HCT116 (cell line): Measurements from ENCODE around the gene LSM14A. TPM values are rescaled to one million over a fixed set of nuclear protein-coding genes. Genes with fewer than 3 reads are reported as not detected.

ENCODE experiments used
- ATAC-seq: fragments of 200-7000 bp; cut with Tn5 transposase; 2 replicates; pipeline ENCODE4 v1.9.1; 2020; ENCODE audit warnings: mild to moderate bottlenecking, moderate library complexity
- BruUV-seq: library from RNA; stranded (reverse); fragments of 400-500 nt; replicated peaks from 2 replicates; lab custom pipeline; 2021; lab: Mats Ljungman, UMichigan
- CTCF ChIA-PET: fragments of 300-600 bp; sonication (Branson Sonifier 250); formaldehyde crosslinking; loops from one replicate; lab custom pipeline; 2021; ENCODE audit warnings: antibody characterized with exemption; lab: Charles Lee
- POLR2A ChIA-PET: fragments of 300-600, 350-600 bp; sonication (Branson Sonifier 250); formaldehyde crosslinking; loops from one replicate; lab custom pipeline; 2021; ENCODE audit warnings: antibody characterized with exemption; lab: Charles Lee
- RAD21 ChIA-PET, 2 experiments: fragments of 300-600 bp; sonication (Branson Sonifier 250); formaldehyde crosslinking; loops; one replicate each; lab custom pipeline; 2023; ENCODE audit warnings: low total read pairs in 2 of 2; ENCODE audit not compliant: uncharacterized antibody in 2 of 2, unreplicated experiment in 2 of 2, low non-redundant PET in 1 of 2; lab: Charles Lee
- DNase-seq: peaks from one replicate; pipeline ENCODE4 v3.0.0-alpha.2; 2010; ENCODE audit warnings: low read depth, low spot score
- H2AFZ ChIP-seq: fragments of 200-600 bp; shearing (Covaris generic), sonication (generic); 2 replicates; pipeline ENCODE4 v1.6.1; 2017; ENCODE audit warnings: low read depth, mixed run types, mixed read lengths, antibody characterized with exemption, low read length; ENCODE audit not compliant: poor library complexity, severe bottlenecking
- H3K27ac ChIP-seq: 2 replicates; pipeline ENCODE4 v1.5.1; 2012; ENCODE audit warnings: low read depth, low read length
- H3K27me3 ChIP-seq: fragments of 200-600 bp; sonication (generic); 2 replicates; pipeline ENCODE4 v1.6.1; 2016; ENCODE audit warnings: mixed run types, low read length, mixed read lengths; ENCODE audit not compliant: insufficient read depth
- H3K36me3 ChIP-seq, 2 experiments: fragments of 200-500 bp in 1 of 2; fragments of 200-600 bp in 1 of 2; sonication (Bioruptor generic) in 1 of 2; sonication (generic) in 1 of 2; 2 replicates each; pipeline versions ENCODE4 v1.5.1 to v1.6.1; 2014 to 2016; ENCODE audit warnings: low read length in 2 of 2, inconsistent platforms in 1 of 2, mixed read lengths in 1 of 2, mixed run types in 1 of 2; ENCODE audit not compliant: insufficient read depth in 2 of 2, control insufficient read depth in 1 of 2
- H3K4me1 ChIP-seq, 2 experiments: fragments of 200-600 bp in 1 of 2; sonication (generic) in 1 of 2; 2 replicates each; pipeline versions ENCODE4 v1.5.1 to v1.6.1; 2012 to 2017; ENCODE audit warnings: low read length in 2 of 2, inconsistent platforms in 1 of 2, mild to moderate bottlenecking in 1 of 2, mixed read lengths in 1 of 2, mixed run types in 1 of 2, moderate library complexity in 1 of 2; ENCODE audit not compliant: insufficient read depth in 2 of 2, control insufficient read depth in 1 of 2
- H3K4me2 ChIP-seq: fragments of 200-600 bp; sonication (generic); 2 replicates; pipeline ENCODE4 v1.6.1; 2017; ENCODE audit warnings: mixed run types, low read length, mixed read lengths
- H3K4me3 ChIP-seq, 2 experiments: fragments of 200-600 bp in 1 of 2; sonication (generic) in 1 of 2; replicated peaks in 1 of 2; 2 replicates each; pipeline ENCODE4 v1.5.1; 2011 to 2016; ENCODE audit warnings: low read length in 2 of 2, control low read depth in 1 of 2, low read depth in 1 of 2, mild to moderate bottlenecking in 1 of 2, mixed read lengths in 1 of 2, mixed run types in 1 of 2
- H3K79me2 ChIP-seq: fragments of 200-600 bp; sonication (generic); 2 replicates; pipeline ENCODE4 v1.6.1; 2017; ENCODE audit warnings: mild to moderate bottlenecking, mixed run types, low read length, moderate library complexity, mixed read lengths; ENCODE audit not compliant: insufficient read depth
- H3K9ac ChIP-seq: fragments of 200-600 bp; sonication (generic); 2 replicates; pipeline ENCODE4 v1.6.1; 2016; ENCODE audit warnings: low read length, mixed read lengths
- H3K9me2 ChIP-seq: fragments of 200-600 bp; sonication (generic), shearing (Covaris generic); 2 replicates; pipeline ENCODE4 v1.6.1; 2017; ENCODE audit warnings: mixed run types, mild to moderate bottlenecking, moderate library complexity; ENCODE audit not compliant: insufficient read depth
- H3K9me3 ChIP-seq, 2 experiments: fragments of 200-500 bp in 1 of 2; fragments of 200-600 bp in 1 of 2; sonication (Bioruptor generic) in 1 of 2; sonication (generic) in 1 of 2; 2 replicates each; pipeline ENCODE4 v1.6.1; 2014 to 2017; ENCODE audit warnings: low read length in 2 of 2, mixed read lengths in 2 of 2, inconsistent platforms in 1 of 2, low read depth in 1 of 2, mild to moderate bottlenecking in 1 of 2, mixed run types in 1 of 2, moderate library complexity in 1 of 2; ENCODE audit not compliant: control insufficient read depth in 1 of 2, insufficient read depth in 1 of 2
- H4K20me1 ChIP-seq: fragments of 200-600 bp; sonication (generic), shearing (Covaris generic); 2 replicates; pipeline ENCODE4 v1.6.1; 2017; ENCODE audit warnings: mixed run types, mild to moderate bottlenecking, moderate library complexity; ENCODE audit not compliant: insufficient read depth
- CBX3 ChIP-seq: IDR thresholded peaks from 2 replicates; pipeline ENCODE4 v1.6.1; 2012; ENCODE audit warnings: low read depth
- CEBPB ChIP-seq: IDR thresholded peaks from 2 replicates; pipeline ENCODE4 v1.6.1; 2012; ENCODE audit warnings: low read depth
- CTCF ChIP-seq, 3 experiments: fragments of 200-600 bp in 1 of 3; sonication (generic) in 1 of 3; IDR thresholded peaks in 2 of 3; conservative IDR thresholded peaks in 1 of 3; 2 replicates each; pipeline ENCODE4 v1.5.1; 2012 to 2017; ENCODE audit warnings: low read depth in 2 of 3, low read length in 2 of 3, antibody characterized with exemption in 1 of 3, borderline replicate concordance in 1 of 3, control low read depth in 1 of 3, mild to moderate bottlenecking in 1 of 3, mixed read lengths in 1 of 3, mixed run types in 1 of 3, moderate library complexity in 1 of 3; ENCODE audit not compliant: insufficient read depth in 1 of 3
- EGR1 ChIP-seq: IDR thresholded peaks from 2 replicates; pipeline ENCODE4 v1.6.1; 2012; ENCODE audit warnings: low read depth
- EZH2 ChIP-seq: fragments of 200-600 bp; sonication (generic); IDR thresholded peaks from 2 replicates; pipeline ENCODE4 v1.6.1; 2017; ENCODE audit warnings: antibody characterized with exemption, mixed run types
- EZH2phosphoT487 ChIP-seq: fragments of 200-600 bp; IDR thresholded peaks from 2 replicates; pipeline ENCODE4 v1.6.1; 2018; ENCODE audit warnings: antibody characterized with exemption, borderline replicate concordance
- FOSL1 ChIP-seq: IDR thresholded peaks from 2 replicates; pipeline ENCODE4 v1.6.1; 2012; ENCODE audit warnings: low read depth
- JUND ChIP-seq: IDR thresholded peaks from 2 replicates; pipeline ENCODE4 v1.6.1; 2012
- MAX ChIP-seq: IDR thresholded peaks from 2 replicates; pipeline ENCODE4 v1.6.1; 2012
- POLR2A ChIP-seq: IDR thresholded peaks from 2 replicates; pipeline ENCODE4 v1.7.0; 2011; ENCODE audit warnings: borderline replicate concordance; ENCODE audit not compliant: insufficient read depth, insufficient read length; ENCODE audit errors: extremely low read depth
- POLR2AphosphoS5 ChIP-seq: IDR thresholded peaks from 2 replicates; pipeline ENCODE4 v1.6.1; 2011; ENCODE audit warnings: mild to moderate bottlenecking, low read depth, low read length, moderate library complexity
- RAD21 ChIP-seq: IDR thresholded peaks from 2 replicates; pipeline ENCODE4 v1.6.1; 2012; ENCODE audit warnings: low read depth, mild to moderate bottlenecking
- SIN3A ChIP-seq: IDR thresholded peaks from 2 replicates; pipeline ENCODE4 v1.6.1; 2012; ENCODE audit warnings: low read depth
- SP1 ChIP-seq: IDR thresholded peaks from 2 replicates; pipeline ENCODE4 v1.6.1; 2012; ENCODE audit warnings: low read depth
- SRF ChIP-seq: IDR thresholded peaks from 2 replicates; pipeline ENCODE4 v1.6.1; 2012; ENCODE audit warnings: low read depth
- TCF7L2 ChIP-seq: IDR thresholded peaks from 2 replicates; pipeline ENCODE4 v1.7.0; 2011; ENCODE audit warnings: borderline replicate concordance, inconsistent platforms; ENCODE audit not compliant: insufficient read depth, insufficient read length; ENCODE audit errors: extremely low read depth
- YY1 ChIP-seq: IDR thresholded peaks from 2 replicates; pipeline ENCODE4 v1.6.1; 2011; ENCODE audit warnings: low read length, low read depth, moderate library complexity, mild to moderate bottlenecking; ENCODE audit not compliant: insufficient replicate concordance; ENCODE audit errors: extremely low read depth
- ZBTB33 ChIP-seq: IDR thresholded peaks from 2 replicates; pipeline ENCODE4 v1.6.1; 2011; ENCODE audit warnings: mild to moderate bottlenecking, low read length, moderate library complexity; ENCODE audit not compliant: insufficient replicate concordance; ENCODE audit errors: extremely low read depth
- ZFX ChIP-seq: fragments of 450-650 bp; IDR thresholded peaks from 2 replicates; pipeline ENCODE4 v1.6.1; 2017
- ZNF274 ChIP-seq: fragments of 200-500 bp; sonication (Bioruptor generic); IDR thresholded peaks from 2 replicates; pipeline ENCODE4 v1.6.1; 2014; ENCODE audit warnings: mild to moderate bottlenecking, low read depth, low read length, inconsistent platforms
- intact Hi-C: fragments of 100-400 bp; cut with micrococcal nuclease; formaldehyde crosslinking; loops from 2 replicates; pipeline ENCODE4 v1.10.0; 2022
- total RNA-seq: library from RNA; stranded (reverse); gene quantifications from one replicate; pipeline ENCODE4 v1.2.1, GENCODE V29; 2021; ENCODE audit not compliant: unreplicated experiment

LSM14A gene
- total RNA-seq, 1 experiment from 2014 or later, result 120 TPM

GRCh38 chr19:34134190-34135053, 37.9 kb upstream of the LSM14A start (continued):
- TF ChIP-seq EZH2 (no peak), CBX3 (no peak), SRF (no peak), TCF7L2 (no peak), SIN3A (peak; percentile 73; the same call in 1 of the 2 replicates)

- intact Hi-C loops, result no loop called here
- CTCF ChIA-PET, result interaction anchor here (1.4 to 2.0 kb wide), 3 partner anchors 10 to 14 kb away, joined by 4 to 6 read pairs (median 5); no protein-coding TSS in a partner anchor
- no peak for TF ChIP-seq EZH2phosphoT487
- no peak for TF ChIP-seq JUND
- TF ChIP-seq ZBTB33, result no peak
- no peak for TF ChIP-seq EGR1
- no peak for TF ChIP-seq ZNF274
- no peak for TF ChIP-seq MAX
- no peak for TF ChIP-seq CEBPB
- TF ChIP-seq CTCF (IDR thresholded peaks at IDR 0.05 in 2 of 3, conservative IDR thresholded peaks at IDR 0.05 in 1 of 3; ENCODE audit: borderline replicate concordance in 1 of 3, insufficient read depth in 1 of 3, low read depth in 2 of 3, low read length in 2 of 3), result no peak
- TF ChIP-seq FOSL1, result no peak
- no peak for TF ChIP-seq RAD21
- TF ChIP-seq POLR2A, result no peak
- no peak; the same call in 1 of the 2 replicates for TF ChIP-seq ZFX
- no peak for TF ChIP-seq POLR2AphosphoS5
- TF ChIP-seq YY1, result no peak
- no peak for TF ChIP-seq SP1
Observed at GRCh38 chr19:34135054-34135800, 37.1 kb upstream of the LSM14A start.

More at GRCh38 chr19:34135054-34135800, 37.1 kb upstream of the LSM14A start:
- Histone ChIP-seq H3K9me2 (no peaks in the 10 kb centered on the region), H3K27me3 (no peaks in the 10 kb centered on the region), H3K4me3 (peak overlapping the region; percentile 82 to 88), H4K20me1 (no peaks in the 10 kb centered on the region), H2AFZ (no peak overlapping the region), H3K4me2 (peak overlapping the region; percentile 97), H3K9ac (peak overlapping the region; percentile 85), H3K4me1 (peaks cover 8 to 22% of the 10 kb centered on the region in 2 experiments), H3K36me3 (no peaks in the 10 kb centered on the region), H3K9me3 (no peaks in the 10 kb centered on the region), H3K27ac (peak overlapping the region; percentile 85; the same call in 1 of the 2 replicates), H3K79me2 (no peaks in the 10 kb centered on the region)
- ChIA-PET RAD21 (no interaction called here), POLR2A (interaction anchor here (0.7 to 1.8 kb wide), 6 partner anchors 9 to 366 kb away, joined by 3 to 10 read pairs (median 4); no protein-coding TSS in a partner anchor)
- BruUV-seq, result no TSS peak
- ATAC-seq (peak; percentile 2; the same call in 1 of the 2 replicates), DNase-seq (no peak)
